ENCODE data around the gene N4BP3.

GRCh38 chr5:178160176-178160575 lies 46.8 kb downstream of the N4BP3 start:
- TF ChIP-seq CTCF (IDR thresholded peaks at IDR 0.05) = no peak
- TF ChIP-seq POLR2A (IDR thresholded peaks at IDR 0.05) = no peak
- no peak for TF ChIP-seq POLR2AphosphoS5 (IDR thresholded peaks at IDR 0.05)

Data from transverse colon (tissue), 4 donors.